ENCODE results near the gene RAD51AP1. TPM values are rescaled to one million over a fixed set of nuclear protein-coding genes. Genes with fewer than 3 reads are reported as not detected.

Gene RAD51AP1
- total and polyA plus RNA-seq, 9 donors, result 0.53 to 3.4 (median 1.6) TPM

DNA sequence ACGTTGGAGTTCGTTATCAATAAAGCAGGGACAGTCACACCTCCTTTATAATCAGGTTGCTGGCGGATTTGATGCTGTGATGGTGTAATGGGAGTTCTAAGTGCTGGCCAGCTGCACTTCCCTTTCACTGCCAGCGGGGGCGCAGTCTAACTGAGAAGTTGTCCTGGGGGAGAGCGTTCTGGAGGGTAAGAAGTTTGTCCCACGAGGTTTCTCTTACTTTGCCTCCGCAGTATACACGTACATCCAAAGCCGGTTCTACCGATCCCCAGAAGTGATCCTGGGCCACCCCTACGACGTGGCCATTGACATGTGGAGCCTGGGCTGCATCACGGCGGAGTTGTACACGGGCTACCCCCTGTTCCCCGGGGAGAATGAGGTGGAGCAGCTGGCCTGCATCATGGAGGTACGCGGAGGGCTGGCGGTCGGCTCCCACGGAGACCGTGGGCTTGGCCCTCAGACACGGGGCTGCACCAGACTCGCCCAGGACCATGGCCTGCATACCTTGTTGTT lies 66.0 kb downstream of the RAD51AP1 start:
- H3K9me3 ChIP-seq, result no peaks in the 10 kb centered on the region
- H3K4me3 ChIP-seq, result peak overlapping the region; percentile 70
- H3K4me1 ChIP-seq (ENCODE audit: insufficient read depth), result no peaks in the 10 kb centered on the region
- TF ChIP-seq CTCF (IDR thresholded peaks at IDR 0.05) (peak; percentile 80 to 88 (median 88)), EP300 (IDR thresholded peaks at IDR 0.05) (no peak)
- no peaks in the 10 kb centered on the region for H3K27me3 ChIP-seq
- H3K36me3 ChIP-seq, result no peaks in the 10 kb centered on the region
- peak; percentile 70 to 82 (median 76) for DNase-seq
- H3K27ac ChIP-seq, result peak overlapping the region; percentile 34 to 52
- intact Hi-C loops (cut with DNase I), result no loop called here
- WGBS, 3 donors, result 0% methylated on average over 25 of the region's 25 CpGs

DNA sequence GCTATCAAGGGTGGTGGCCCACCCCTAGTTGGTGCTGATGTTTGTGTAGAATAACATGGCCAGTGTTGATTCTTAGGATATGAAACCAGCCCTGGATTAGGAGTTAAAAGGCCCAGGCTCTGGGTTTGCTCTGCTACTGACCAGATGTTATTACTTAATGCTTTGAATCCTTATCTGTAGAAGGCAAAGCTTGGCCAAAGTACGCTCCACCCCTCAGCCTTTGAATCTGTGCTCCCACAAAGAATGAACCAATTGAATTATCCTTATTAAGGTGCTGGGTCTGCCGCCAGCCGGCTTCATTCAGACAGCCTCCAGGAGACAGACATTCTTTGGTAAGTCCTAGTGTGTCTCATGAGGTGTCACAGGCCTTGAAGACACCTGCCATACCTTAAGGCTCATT lies 68.4 kb downstream of the RAD51AP1 start:
- H3K27ac ChIP-seq, result no peak overlapping the region
- H3K4me3 ChIP-seq, result no peak overlapping the region
- H3K36me3 ChIP-seq, result no peaks in the 10 kb centered on the region
- TF ChIP-seq EP300 (IDR thresholded peaks at IDR 0.05) (no peak), POLR2A (IDR thresholded peaks at IDR 0.05) (no peak), CTCF (IDR thresholded peaks at IDR 0.05) (no peak)
- DNase-seq, result no peak
- 44 to 45% (median 44%) methylated on average over 3 of the region's 3 CpGs for WGBS, 3 donors
- H3K4me1 ChIP-seq (ENCODE audit: insufficient read depth), result no peaks in the 10 kb centered on the region
- intact Hi-C loops (cut with DNase I), result no loop called here
- H3K27me3 ChIP-seq, result no peaks in the 10 kb centered on the region
- H3K9me3 ChIP-seq, result no peaks in the 10 kb centered on the region

GRCh38 chr12:4609071-4609470 lies 70.4 kb downstream of the RAD51AP1 start:
- Histone ChIP-seq H3K36me3 (no peaks in the 10 kb centered on the region), H3K9me3 (no peaks in the 10 kb centered on the region), H3K27me3 (no peaks in the 10 kb centered on the region), H3K4me3 (no peak overlapping the region), H3K27ac (no peak overlapping the region), H3K4me1 (ENCODE audit: insufficient read depth) (no peaks in the 10 kb centered on the region)
- TF ChIP-seq EP300 (IDR thresholded peaks at IDR 0.05) (no peak), POLR2A (IDR thresholded peaks at IDR 0.05) (no peak), CTCF (IDR thresholded peaks at IDR 0.05) (no peak)
- WGBS, 3 donors, result 88 to 91% (median 90%) methylated on average over 9 of the region's 9 CpGs
- intact Hi-C loops (cut with DNase I), result no loop called here
- no peak for DNase-seq

Other genes with a start within 250 kb of the RAD51AP1 start
- 10 to 100 TPM in 1 of 7 donors, 1 to 10 TPM in 5, under 1 TPM in 1; 0.36 to 10.3 (median 4.1) TPM for gene TIGAR, start 217.7 kb upstream of the RAD51AP1 start, total RNA-seq
- 1 to 10 TPM; 1.0 to 8.1 TPM for gene TIGAR, start 217.7 kb upstream of the RAD51AP1 start, polyA plus RNA-seq
- gene FGF23, start 159.2 kb upstream of the RAD51AP1 start, total RNA-seq, result not detected
- gene FGF23, start 159.2 kb upstream of the RAD51AP1 start, polyA plus RNA-seq, result not detected
- gene FGF6, start 93.1 kb upstream of the RAD51AP1 start, total RNA-seq, result not detected
- not detected for gene FGF6, start 93.1 kb upstream of the RAD51AP1 start, polyA plus RNA-seq
- 10 to 100 TPM; 23.7 to 51.8 (median 39.8) TPM for gene DYRK4, start 23.3 kb downstream of the RAD51AP1 start, total RNA-seq
- gene DYRK4, start 23.3 kb downstream of the RAD51AP1 start, polyA plus RNA-seq, result 10 to 100 TPM; 41.2 to 53.9 TPM
- gene AKAP3, start 110.2 kb downstream of the RAD51AP1 start, total RNA-seq, result 1 to 10 TPM; 1.4 to 2.7 (median 1.6) TPM
- gene AKAP3, start 110.2 kb downstream of the RAD51AP1 start, polyA plus RNA-seq, result 1 to 10 TPM in 1 of 2 donors, under 1 TPM in 1; 0.24 to 1.4 TPM
- 10 to 100 TPM; 14.4 to 67.7 (median 55.0) TPM for gene NDUFA9, start 110.2 kb downstream of the RAD51AP1 start, total RNA-seq
- gene NDUFA9, start 110.2 kb downstream of the RAD51AP1 start, polyA plus RNA-seq, result 10 to 100 TPM; 32.1 to 65.6 TPM
- gene GALNT8, start 181.5 kb downstream of the RAD51AP1 start, total RNA-seq, result 1 to 10 TPM in 4 of 7 donors, under 1 TPM in 3; 0.67 to 2.0 (median 1.3) TPM
- 1 to 10 TPM; 1.0 to 5.6 TPM for gene GALNT8, start 181.5 kb downstream of the RAD51AP1 start, polyA plus RNA-seq

Data from ovary (tissue), 9 donors.